HepG2 (cell line): Measurements from ENCODE around the gene EFS. TPM values are rescaled to one million over a fixed set of nuclear protein-coding genes. Genes with fewer than 3 reads are reported as not detected.
A peak's percentile ranks its signal among the peaks of the same experiment; 100 is the strongest.

Source experiments
- ARID2 ChIP-seq: sonication (generic); formaldehyde crosslinking; IDR thresholded peaks from 2 replicates; pipeline ENCODE4 v1.8.1; 2022; ENCODE audit warnings: mild to moderate bottlenecking, missing genetic modification reagents, borderline replicate concordance
- GPN1 ChIP-seq: sonication (generic); formaldehyde crosslinking; IDR thresholded peaks from 2 replicates; pipeline ENCODE4 v1.5.1; 2020; ENCODE audit warnings: missing genetic modification reagents, borderline replicate concordance
- HINFP ChIP-seq: sonication (generic); formaldehyde crosslinking; IDR thresholded peaks from 2 replicates; pipeline ENCODE4 v1.4.0; 2020; ENCODE audit warnings: low read depth, mild to moderate bottlenecking, missing genetic modification reagents
- KDM3A ChIP-seq: IDR thresholded peaks from 2 replicates; pipeline ENCODE4 v1.6.1; 2018; ENCODE audit warnings: low read depth, missing compliant biosample characterization
- KLF11 ChIP-seq: IDR thresholded peaks from 2 replicates; pipeline ENCODE4 v1.6.1; 2016; ENCODE audit warnings: missing compliant biosample characterization
- NFAT5 ChIP-seq: sonication (generic); formaldehyde crosslinking; IDR thresholded peaks from 2 replicates; pipeline ENCODE4 v1.4.0; 2020; ENCODE audit warnings: missing genetic modification reagents
- NFKBIZ ChIP-seq: IDR thresholded peaks from 2 replicates; pipeline ENCODE4 v1.6.1; 2018; ENCODE audit warnings: missing genetic modification reagents, missing compliant biosample characterization
- RFX5 ChIP-seq: IDR thresholded peaks from 2 replicates; pipeline ENCODE4 v1.6.1; 2011; ENCODE audit warnings: low read depth, low read length, improper control_type of control experiment
- RFXANK ChIP-seq: IDR thresholded peaks from 2 replicates; pipeline ENCODE4 v1.6.1; 2016
- SNAPC4 ChIP-seq: sonication (generic); formaldehyde crosslinking; IDR thresholded peaks from 2 replicates; pipeline ENCODE4 v1.4.0; 2020; ENCODE audit warnings: mild to moderate bottlenecking, missing genetic modification reagents
- SOX5 ChIP-seq: IDR thresholded peaks from 2 replicates; pipeline ENCODE4 v1.6.1; 2016; ENCODE audit warnings: borderline replicate concordance
- TCF12 ChIP-seq, 2 experiments: fragments of 450-650 bp in 1 of 2; sonication (generic) in 1 of 2; formaldehyde crosslinking in 1 of 2; IDR thresholded peaks; 2 replicates each; pipeline versions ENCODE4 v1.6.1 to v1.8.0; 2017 to 2022; ENCODE audit warnings: antibody characterized with exemption in 1 of 2, mild to moderate bottlenecking in 1 of 2, missing genetic modification reagents in 1 of 2, moderate library complexity in 1 of 2
- ZNF484 ChIP-seq: sonication (generic); formaldehyde crosslinking; IDR thresholded peaks from 2 replicates; pipeline ENCODE4 v1.5.1; 2020; ENCODE audit warnings: mild to moderate bottlenecking, low read depth, missing genetic modification reagents, borderline replicate concordance
- ZSCAN21 ChIP-seq: sonication (generic); formaldehyde crosslinking; IDR thresholded peaks from 2 replicates; pipeline ENCODE4 v1.8.0; 2022; ENCODE audit warnings: mild to moderate bottlenecking, missing genetic modification reagents, moderate library complexity, borderline replicate concordance
- polyA plus RNA-seq, 8 experiments: library from polyadenylated mRNA; depleted of rRNA in 3 of 8; stranded (reverse) in 7 of 8; unstranded in 1 of 8; fragments of >200 nt; fragmentation: Illumina TruSeq in 4 of 8; extraction: Trizol in 4 of 8; gene quantifications; 2 replicates each; pipeline versions ENCODE4 v1.2.1 to v1.2.3, GENCODE V29; 2011 to 2016; ENCODE audit warnings: low read depth in 4 of 8, missing spikeins in 1 of 8, mixed read lengths in 1 of 8; ENCODE audit not compliant: insufficient read depth in 1 of 8
- total RNA-seq, 5 experiments: library from RNA; depleted of rRNA; stranded (reverse); fragments of >200 nt; fragmentation: Illumina TruSeq; extraction: Trizol; gene quantifications; 2 replicates each; pipeline ENCODE4 v1.2.3, GENCODE V29; 2016; ENCODE audit warnings: low read depth in 1 of 5

EFS gene
- total and polyA plus RNA-seq, 2 of the 13 experiments (the other 11 are each of a cell fraction or from before 2014, with no cell fraction given), result not detected

- TF ChIP-seq TCF12 (IDR thresholded peaks at IDR 0.05) (no peak), TCF12 (CRISPR knock-in tag; IDR thresholded peaks at IDR 0.05) (no peak), ZSCAN21 (CRISPR knock-in tag) (peak; percentile 82; the same call in 1 of the 2 replicates), NFAT5 (CRISPR knock-in tag) (peak; percentile 57), KDM3A (CRISPR knock-in tag) (0 out of 2 replicates have a peak, but pooled peaks have one; percentile 33), RFXANK (CRISPR knock-in tag) (peak; percentile 42; the same call in 1 of the 2 replicates), GPN1 (peak; percentile 76; the same call in 1 of the 2 replicates), RFX5 (no peak), ARID2 (CRISPR knock-in tag) (peak; percentile 84), KLF11 (0 out of 2 replicates have a peak, but pooled peaks have one; percentile 61), SNAPC4 (no peak), SOX5 (CRISPR knock-in tag) (peak; percentile 55), HINFP (no peak), ZNF484 (CRISPR knock-in tag) (no peak), NFKBIZ (CRISPR knock-in tag) (no peak; the same call in none of the 2 replicates)
These were observed 43.1 kb downstream of the EFS start (continued) for GRCh38 chr14:23321572-23322547.
